Daoy (cell line): ENCODE measurements around the gene CCL7. TPM values are rescaled to one million over a fixed set of nuclear protein-coding genes. Genes with fewer than 3 reads are reported as not detected.

Experiments used
- DNase-seq: peaks from one replicate; pipeline ENCODE4 v3.0.0-alpha.2; 2015; ENCODE audit warnings: low read depth
- total RNA-seq: library from RNA; depleted of rRNA; stranded (reverse); fragments of >200 nt; shearing (Covaris generic); gene quantifications from 2 replicates; pipeline ENCODE4 v1.2.3, GENCODE V29; 2014

CCL7 gene
- total RNA-seq, 1 experiment from 2014 or later, result 1.5 TPM

- no peak for DNase-seq
Measured at GRCh38 chr17:34287875-34288274, 17.9 kb downstream of the CCL7 start.

DNA sequence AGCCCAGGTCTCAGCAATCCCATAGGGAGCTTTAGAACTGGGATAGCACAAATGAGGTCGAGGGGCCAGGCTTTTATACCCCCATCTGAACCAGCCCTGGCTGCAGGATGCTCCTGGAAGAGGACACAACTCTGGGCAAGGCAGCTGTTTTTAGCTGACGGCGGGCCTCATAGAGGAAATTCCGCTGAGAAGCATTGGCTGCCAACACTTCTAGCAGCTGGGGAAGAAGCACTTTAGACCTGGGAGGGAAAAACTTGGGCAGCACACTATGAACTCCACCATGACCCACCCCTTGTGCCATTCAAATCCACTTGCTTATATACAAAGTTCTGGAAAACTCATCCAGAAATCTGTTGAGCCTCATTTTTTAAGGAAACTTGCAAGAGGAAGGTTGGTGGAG lies 20.6 kb downstream of the CCL7 start:
- DNase-seq, result no peak

GRCh38 chr17:34291721-34292348 lies 21.8 kb downstream of the CCL7 start:
- DNase-seq, result peak; percentile 64

- no peak for DNase-seq
Measured at GRCh38 chr17:34299027-34299426, 29.0 kb downstream of the CCL7 start.

GRCh38 chr17:34299956-34300577 lies 30.0 kb downstream of the CCL7 start:
- peak; percentile 16 for DNase-seq

GRCh38 chr17:34300652-34301370 lies 30.8 kb downstream of the CCL7 start:
- peak; percentile 64 for DNase-seq

- DNase-seq, result no peak
Measured at GRCh38 chr17:34301986-34302385, 32.0 kb downstream of the CCL7 start.

DNA sequence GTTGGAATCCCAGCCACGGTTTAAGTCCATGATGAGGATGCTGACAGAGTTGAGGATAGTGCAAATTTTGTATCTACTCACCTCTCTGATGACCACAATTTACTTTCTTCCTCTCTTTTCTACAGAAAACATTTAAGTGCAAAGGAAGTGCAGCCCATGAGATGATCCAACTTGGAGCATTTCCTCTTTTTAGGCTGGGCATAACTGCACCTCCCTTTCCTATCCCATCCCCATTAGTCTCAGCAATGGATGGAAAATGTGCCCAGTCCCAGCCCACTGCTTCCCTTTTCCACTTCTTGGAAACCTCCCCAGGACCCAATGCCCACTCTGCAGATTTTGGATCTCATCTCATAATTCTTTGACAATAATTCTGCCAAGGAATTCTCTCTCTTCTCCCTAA lies 32.6 kb downstream of the CCL7 start:
- DNase-seq, result no peak

DNA sequence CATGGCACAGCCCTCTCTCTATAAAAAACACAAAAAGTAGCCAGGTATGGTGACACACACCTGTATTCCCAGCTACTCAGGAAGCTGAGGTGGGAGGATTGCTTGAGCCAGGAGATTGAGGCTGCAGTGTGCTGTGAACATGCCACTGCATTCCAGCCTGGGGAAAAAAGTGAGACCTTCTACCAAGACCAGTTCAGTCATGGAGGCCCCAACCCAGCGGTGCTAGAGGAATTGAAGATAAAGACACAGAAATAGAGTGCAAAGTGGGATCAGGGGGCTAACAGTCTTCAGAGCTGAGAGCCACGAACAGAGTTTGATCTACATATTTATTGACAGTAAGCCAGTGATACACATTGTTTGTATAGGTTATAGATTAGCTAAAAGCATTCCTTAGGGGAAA lies 33.6 kb downstream of the CCL7 start:
- no peak for DNase-seq

GRCh38 chr17:34305061-34305460 lies 35.0 kb downstream of the CCL7 start:
- DNase-seq, result no peak

DNA sequence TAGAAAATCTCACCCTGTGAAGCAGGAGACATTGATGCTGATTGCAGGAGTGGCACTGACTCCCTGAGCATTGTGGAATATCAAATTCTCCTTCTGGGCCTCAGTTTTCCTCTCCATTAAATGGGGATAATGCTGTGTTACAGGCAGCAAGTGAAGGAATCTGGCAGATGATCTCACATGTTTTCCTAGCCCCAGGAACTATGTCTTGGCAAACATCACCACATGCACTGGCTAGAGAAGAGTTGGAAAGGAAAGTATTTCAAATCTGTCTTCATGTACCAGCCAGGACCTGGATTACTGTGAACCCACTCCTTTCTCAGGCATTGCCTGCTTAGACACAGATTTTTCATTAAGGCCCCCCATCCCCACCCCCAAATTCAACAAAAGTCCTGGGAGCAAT lies 35.6 kb downstream of the CCL7 start:
- peak; percentile 14 for DNase-seq

DNA sequence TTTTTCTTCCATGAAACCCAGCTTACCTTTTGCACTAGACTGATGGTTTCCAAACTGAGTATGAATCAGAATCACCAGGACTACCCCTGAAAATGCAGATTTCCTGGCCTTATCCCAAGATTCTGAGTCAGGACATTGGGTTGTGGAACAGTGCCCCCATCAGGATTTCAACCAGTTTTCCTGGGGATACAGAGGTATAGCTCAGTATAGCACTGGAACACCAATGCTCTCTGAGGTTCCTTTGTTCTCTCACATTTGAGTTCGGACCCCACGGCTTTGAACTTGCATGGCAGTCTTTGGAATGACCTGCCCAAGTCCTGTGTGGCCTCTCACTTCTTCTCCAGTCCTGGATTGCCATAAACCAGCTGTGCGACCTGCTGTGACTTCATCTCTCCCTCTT lies 36.4 kb downstream of the CCL7 start:
- peak; percentile 81 for DNase-seq

DNA sequence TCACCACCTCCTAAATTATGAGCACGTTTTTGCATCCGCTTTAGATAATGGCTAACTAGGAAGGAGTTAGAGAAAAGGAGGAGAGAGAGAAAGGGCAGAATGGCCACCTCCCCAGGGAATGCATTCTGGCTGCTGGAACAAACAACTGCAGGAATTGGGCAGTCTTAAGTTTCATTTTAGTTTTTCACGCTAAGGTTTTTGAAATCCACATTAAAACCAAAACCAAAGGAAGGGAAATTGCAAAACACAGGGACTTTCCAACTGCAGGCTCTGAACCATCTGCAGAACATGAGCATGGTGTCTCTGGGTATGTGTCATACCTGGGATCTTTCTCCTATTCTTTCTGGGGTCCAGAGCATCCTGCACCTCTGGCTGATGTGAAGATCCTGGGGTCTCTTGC lies 37.1 kb downstream of the CCL7 start:
- DNase-seq, result peak; percentile 22

DNA sequence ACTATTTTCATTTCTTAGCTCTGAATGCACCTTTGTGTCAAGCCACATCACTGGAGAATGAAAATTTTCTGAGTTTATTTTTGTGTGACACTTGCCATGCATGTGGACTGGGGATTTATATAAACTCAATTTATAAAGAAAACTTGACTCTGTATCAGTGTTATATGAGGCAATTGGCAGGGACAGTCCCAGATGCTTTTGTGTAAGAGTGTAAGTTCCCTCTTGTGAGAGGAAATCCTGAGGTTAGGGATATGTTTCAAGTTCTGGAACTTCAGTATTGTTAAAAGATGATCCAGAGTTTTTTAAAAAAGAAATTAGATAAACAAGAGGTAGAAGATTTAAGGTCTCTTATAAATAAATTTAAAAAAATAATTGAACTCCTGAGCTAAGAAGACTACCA lies 38.4 kb downstream of the CCL7 start:
- no peak for DNase-seq

GRCh38 chr17:34311291-34311690 lies 41.3 kb downstream of the CCL7 start:
- no peak for DNase-seq

DNA sequence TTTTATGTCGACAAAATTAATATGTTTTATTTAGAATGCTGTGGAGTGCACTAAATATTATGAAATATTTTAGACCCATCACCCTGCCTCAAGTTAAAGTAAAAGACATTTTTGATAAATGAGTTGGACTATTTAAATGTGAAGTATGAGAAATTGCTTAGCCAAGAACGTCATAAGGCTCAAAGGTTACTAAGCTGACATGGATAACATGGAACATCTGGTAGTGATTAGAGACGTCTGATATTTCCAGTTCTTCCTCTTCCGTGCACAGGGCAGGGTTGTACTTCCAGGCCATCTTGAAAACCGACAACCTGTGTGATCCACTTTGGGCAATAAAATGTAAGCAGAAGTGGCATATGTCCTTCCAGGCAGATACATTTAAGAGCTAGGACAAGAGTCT lies 42.1 kb downstream of the CCL7 start:
- DNase-seq, result no peak

DNA sequence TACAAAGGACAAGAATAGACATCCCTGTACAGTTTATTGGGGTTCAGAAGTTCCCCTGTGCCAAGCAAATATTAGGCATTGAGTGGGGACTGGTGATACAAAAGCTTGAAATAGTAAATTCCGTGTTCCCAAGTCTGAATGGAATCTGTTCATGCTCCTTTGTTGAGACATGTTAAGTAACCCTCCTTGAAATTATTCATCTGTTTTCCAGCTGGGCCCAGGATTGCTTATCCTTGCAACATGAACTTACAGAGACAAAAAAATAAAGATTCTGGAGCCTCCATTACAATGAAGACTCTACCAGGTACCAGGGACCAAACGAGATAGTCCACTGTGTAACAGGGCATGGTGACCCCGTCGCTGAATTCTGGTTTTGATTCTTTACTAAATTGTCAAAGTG lies 43.1 kb downstream of the CCL7 start:
- no peak for DNase-seq

- no peak for DNase-seq
Measured at GRCh38 chr17:34314279-34314678, 44.3 kb downstream of the CCL7 start.

GRCh38 chr17:34318474-34318873 lies 48.5 kb downstream of the CCL7 start:
- DNase-seq, result peak; percentile 41

- DNase-seq, result no peak
Measured at GRCh38 chr17:34319039-34319483, 49.0 kb downstream of the CCL7 start, which contains the start of gene CCL8. Gene CCL8 (plus strand): TSS chr17:34319435. CDS start chr17:34319502, 67 bp downstream.
